NCI-H2227 treated with DMSO at 0.1 percent for 48 hours (cell line): Measurements from ENCODE around the gene ITGA2B.
A peak's percentile ranks its signal among the peaks of the same experiment; 100 is the strongest.
"Not testable (repeated sequence)": the region's sequence is repeated elsewhere in the genome, so short reads cannot be mapped to it uniquely, and the experiment has no call there.

ENCODE experiments used
- DNase-seq: peaks from one replicate; lab custom pipeline; 2025; lab: John Stamatoyannopoulos, UW

ITGA2B gene

GRCh38 chr17:44351961-44352827 is 37.3 kb downstream of the ITGA2B start:
- no peak for DNase-seq

DNA sequence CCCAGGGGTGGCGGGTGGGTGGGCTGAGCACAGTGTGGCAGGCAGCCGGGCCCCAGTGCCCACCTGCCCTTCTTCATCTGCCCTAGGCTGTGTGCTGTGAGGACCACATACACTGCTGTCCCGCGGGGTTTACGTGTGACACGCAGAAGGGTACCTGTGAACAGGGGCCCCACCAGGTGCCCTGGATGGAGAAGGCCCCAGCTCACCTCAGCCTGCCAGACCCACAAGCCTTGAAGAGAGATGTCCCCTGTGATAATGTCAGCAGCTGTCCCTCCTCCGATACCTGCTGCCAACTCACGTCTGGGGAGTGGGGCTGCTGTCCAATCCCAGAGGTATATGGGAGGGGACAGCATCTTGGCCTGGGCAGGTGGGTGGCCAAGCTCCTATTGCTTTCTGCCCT is 38.0 kb downstream of the ITGA2B start:
- DNase-seq = no peak

- no peak for DNase-seq
Observed at GRCh38 chr17:44350733-44351226, 38.7 kb downstream of the ITGA2B start.

GRCh38 chr17:44349553-44350070 is 39.8 kb downstream of the ITGA2B start:
- DNase-seq = no peak

DNA sequence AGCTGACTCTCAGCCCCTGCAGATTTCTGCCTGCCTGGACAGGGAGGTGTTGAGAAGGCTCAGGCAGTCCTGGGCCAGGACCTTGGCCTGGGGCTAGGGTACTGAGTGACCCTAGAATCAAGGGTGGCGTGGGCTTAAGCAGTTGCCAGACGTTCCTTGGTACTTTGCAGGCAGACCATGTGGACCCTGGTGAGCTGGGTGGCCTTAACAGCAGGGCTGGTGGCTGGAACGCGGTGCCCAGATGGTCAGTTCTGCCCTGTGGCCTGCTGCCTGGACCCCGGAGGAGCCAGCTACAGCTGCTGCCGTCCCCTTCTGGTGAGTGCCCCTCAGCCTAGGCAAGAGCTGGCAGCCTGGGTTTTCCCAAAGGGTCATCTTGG is 40.5 kb downstream of the ITGA2B start:
- DNase-seq = no peak

DNA sequence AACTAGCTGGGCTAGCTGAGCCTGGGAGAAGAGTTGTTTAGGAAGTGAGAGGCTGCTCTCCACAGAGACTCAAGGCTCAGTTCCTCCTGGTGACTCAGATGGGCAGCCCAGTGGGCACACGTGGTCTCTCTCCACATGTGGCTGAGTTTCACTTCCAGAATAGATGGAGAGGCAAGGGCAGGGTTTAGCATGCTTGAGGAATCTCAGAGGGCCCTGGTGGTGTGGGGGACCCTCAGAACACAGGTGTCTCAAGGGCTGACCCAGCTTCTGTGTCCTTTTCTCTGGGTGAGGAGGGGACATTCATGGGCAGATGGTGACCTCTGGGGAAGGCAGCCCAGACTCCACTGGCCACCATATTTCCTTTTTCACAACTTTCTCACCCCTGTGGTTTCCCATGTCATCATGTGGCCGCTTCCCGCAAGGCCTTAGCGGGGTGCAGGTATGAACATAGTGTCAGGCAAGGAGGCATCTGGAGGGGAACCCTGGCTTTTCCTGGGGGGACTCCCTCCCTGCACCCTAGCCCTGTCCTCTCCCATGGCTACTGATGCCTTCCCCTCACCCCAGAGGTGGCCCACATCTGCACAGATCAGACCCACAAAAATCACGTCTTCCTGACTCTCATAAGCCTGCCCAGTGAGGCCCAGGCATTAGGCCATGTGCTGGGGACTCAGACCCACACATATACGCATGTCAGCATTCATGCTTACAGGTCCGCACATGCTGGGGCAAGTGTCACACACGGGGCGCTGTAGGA is 41.0 kb downstream of the ITGA2B start:
- DNase-seq = no peak

- not testable (repeated sequence) for DNase-seq
Observed at GRCh38 chr17:44347206-44348055, 42.0 kb downstream of the ITGA2B start.

DNA sequence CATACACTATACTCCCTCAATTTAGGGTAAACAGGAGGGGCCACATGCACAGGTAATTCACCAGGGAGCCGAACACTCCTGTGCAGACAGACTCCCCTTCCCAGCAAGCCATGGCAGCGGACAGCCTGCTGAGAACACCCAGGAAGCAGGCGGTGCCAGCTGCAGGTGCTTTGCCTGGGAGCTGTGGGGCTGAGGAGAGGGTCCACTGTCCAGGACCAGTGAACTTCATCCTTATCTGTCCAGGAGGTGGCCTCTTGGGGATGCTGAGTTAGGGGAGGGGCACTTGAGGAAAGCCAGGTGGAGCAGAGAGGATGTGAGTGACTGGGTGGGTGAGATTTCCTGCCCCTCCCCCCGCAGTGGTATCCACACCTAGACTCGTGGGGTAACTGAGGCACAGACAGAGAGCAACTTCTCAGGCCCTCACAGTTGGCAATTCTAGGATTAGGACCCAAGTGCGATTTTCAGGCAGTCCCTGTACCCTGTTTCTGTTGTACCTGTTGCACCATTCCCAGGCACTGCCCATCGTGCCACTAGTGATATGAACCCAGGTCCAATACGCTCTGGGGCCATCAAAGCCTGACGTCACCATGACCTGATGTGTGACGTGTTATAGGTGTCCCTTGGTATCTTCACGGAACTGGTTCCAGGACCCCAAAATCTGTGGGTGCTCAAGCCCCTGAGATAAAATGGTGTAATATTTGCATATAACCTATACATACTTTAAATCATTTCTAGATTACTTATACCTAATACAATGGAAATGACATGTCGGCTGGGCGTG is 43.2 kb downstream of the ITGA2B start:
- DNase-seq = no peak

DNA sequence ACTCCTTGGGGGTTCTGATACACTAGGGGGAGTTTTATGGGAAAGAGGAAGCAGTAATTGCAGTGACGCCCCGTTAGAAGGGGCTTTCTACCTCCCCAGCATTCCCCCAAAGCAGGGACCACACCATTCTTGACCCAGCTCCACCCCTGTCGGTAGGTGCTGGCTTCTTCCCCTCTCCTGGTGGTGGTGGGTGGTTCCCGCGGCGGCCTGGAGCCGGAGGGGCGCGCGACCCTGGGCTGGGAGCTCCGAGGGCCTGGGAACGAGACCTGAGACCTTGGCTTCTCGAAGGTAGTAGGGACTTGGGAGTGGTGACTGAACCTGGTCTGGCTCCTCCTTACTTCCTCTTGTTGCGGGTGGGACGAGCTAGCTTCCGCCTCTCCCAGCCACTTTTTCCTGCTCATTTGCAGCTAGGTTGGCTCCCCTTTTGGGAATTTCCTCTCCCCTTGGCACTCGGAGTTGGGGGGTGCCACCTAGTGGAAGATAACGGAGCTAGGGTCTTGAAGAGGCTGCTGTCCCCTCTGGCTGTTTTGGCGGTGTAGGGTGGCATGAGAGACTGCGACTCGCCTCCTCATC is 43.9 kb downstream of the ITGA2B start:
- peak; percentile 59 for DNase-seq

- peak; percentile 99 for DNase-seq
Observed at GRCh38 chr17:44344939-44345453, 44.5 kb downstream of the ITGA2B start, which contains the start of gene GRN. GRN (plus strand) TSS chr17:44345302; CDS start chr17:44349165, 3,863 bp downstream.

GRCh38 chr17:44343510-44344209 is 45.8 kb downstream of the ITGA2B start:
- no peak for DNase-seq

- DNase-seq = not testable (repeated sequence)
Observed at GRCh38 chr17:44340553-44340952, 48.9 kb downstream of the ITGA2B start.

- DNase-seq = no peak
Observed at GRCh38 chr17:44338702-44339101, 50.7 kb downstream of the ITGA2B start.

- DNase-seq = no peak
Observed at GRCh38 chr17:44335968-44336367, 53.5 kb downstream of the ITGA2B start.

GRCh38 chr17:44335564-44335963 is 53.9 kb downstream of the ITGA2B start:
- DNase-seq = no peak

DNA sequence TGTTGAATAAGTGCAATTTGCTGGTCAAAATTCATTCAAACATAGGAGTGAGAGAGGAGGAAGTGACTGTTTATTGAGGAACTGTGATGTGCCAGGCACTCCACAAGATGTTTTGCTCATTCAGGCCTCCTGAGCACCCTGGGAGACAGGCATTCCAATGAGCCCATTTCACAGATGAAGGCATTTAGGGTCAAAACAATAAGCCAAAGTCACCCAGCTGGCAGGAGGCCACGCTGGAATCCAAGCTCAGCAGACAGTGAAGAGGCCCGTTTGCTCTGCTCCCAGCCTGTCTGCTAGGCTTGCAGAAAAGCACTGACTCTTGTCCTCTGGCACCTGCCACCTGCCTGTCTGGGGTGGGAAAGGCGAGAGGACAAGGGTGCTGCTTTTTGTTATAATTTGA is 54.7 kb downstream of the ITGA2B start:
- no peak for DNase-seq

DNA sequence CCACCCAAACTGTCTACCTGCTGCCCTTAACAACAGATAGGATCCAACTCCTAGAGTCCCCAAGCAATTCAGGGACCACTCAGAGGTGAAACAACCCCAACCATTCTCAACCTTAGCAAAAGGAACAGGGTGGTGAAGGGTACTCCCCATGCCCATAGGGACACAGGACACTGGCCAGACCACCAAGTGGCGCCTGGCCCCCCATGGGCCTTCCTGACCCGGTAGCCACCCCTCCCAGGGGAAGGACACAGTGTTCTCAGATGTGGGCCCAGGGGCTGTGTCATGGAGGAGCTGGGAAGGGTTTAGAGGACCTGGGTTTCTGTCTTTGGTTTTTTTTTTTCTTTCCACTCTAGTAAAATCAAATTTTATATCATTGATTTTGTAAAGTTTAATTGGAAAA is 55.1 kb downstream of the ITGA2B start:
- no peak for DNase-seq

GRCh38 chr17:44333371-44333770 is 56.1 kb downstream of the ITGA2B start:
- DNase-seq = no peak

DNA sequence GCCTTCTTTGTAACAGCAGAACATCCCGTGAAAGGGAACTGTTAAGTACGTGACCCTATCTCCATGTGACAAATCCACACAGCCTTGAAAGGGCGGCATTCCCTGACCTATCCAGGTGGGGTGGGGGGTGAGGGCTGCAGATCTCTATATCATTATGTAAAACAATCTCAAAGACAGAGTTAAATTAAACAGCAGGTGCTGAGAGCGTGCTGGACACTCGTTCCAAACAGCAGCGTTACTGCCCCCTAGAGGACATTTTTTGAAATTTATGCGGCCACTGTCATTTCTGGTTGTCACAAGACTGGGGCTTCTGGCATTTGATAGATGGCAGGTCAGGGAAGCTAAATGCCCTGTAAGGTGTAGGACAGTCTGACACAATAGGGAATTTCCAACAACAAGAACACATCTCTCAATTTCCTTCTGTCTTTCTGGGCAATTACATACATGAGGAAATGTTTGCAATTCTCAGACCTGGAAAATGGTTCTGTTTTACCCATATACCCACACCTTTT is 58.1 kb downstream of the ITGA2B start:
- peak; percentile 85 for DNase-seq

- not testable (repeated sequence) for DNase-seq
Observed at GRCh38 chr17:44330263-44330662, 59.2 kb downstream of the ITGA2B start.
